Measurements from ENCODE around the gene FRY.

GRCh38 chr13:32203221-32203620, 171.6 kb downstream of the FRY start:
- TF ChIP-seq, protein P1, sequence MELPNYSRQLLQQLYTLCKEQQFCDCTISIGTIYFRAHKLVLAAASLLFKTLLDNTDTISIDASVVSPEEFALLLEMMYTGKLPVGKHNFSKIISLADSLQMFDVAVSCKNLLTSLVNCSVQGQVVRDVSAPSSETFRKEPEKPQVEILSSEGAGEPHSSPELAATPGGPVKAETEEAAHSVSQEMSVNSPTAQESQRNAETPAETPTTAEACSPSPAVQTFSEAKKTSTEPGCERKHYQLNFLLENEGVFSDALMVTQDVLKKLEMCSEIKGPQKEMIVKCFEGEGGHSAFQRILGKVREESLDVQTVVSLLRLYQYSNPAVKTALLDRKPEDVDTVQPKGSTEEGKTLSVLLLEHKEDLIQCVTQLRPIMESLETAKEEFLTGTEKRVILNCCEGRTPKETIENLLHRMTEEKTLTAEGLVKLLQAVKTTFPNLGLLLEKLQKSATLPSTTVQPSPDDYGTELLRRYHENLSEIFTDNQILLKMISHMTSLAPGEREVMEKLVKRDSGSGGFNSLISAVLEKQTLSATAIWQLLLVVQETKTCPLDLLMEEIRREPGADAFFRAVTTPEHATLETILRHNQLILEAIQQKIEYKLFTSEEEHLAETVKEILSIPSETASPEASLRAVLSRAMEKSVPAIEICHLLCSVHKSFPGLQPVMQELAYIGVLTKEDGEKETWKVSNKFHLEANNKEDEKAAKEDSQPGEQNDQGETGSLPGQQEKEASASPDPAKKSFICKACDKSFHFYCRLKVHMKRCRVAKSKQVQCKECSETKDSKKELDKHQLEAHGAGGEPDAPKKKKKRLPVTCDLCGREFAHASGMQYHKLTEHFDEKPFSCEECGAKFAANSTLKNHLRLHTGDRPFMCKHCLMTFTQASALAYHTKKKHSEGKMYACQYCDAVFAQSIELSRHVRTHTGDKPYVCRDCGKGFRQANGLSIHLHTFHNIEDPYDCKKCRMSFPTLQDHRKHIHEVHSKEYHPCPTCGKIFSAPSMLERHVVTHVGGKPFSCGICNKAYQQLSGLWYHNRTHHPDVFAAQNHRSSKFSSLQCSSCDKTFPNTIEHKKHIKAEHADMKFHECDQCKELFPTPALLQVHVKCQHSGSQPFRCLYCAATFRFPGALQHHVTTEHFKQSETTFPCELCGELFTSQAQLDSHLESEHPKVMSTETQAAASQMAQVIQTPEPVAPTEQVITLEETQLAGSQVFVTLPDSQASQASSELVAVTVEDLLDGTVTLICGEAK (IDR thresholded peaks at IDR 0.05), result no peak
- TF ChIP-seq, protein P1 (CRISPR knock-in tag; IDR thresholded peaks at IDR 0.05), result no peak
- TF ChIP-seq CTCF (IDR thresholded peaks at IDR 0.05 in 2 of 3, conservative IDR thresholded peaks at IDR 0.05 in 1 of 3; ENCODE audit: insufficient read depth in 2 of 3, low read depth in 1 of 3, low read length in 3 of 3), result no peak
- no peak for TF ChIP-seq MXI1 (IDR thresholded peaks at IDR 0.05; ENCODE audit: low read depth, low read length)
- TF ChIP-seq, protein P2, sequence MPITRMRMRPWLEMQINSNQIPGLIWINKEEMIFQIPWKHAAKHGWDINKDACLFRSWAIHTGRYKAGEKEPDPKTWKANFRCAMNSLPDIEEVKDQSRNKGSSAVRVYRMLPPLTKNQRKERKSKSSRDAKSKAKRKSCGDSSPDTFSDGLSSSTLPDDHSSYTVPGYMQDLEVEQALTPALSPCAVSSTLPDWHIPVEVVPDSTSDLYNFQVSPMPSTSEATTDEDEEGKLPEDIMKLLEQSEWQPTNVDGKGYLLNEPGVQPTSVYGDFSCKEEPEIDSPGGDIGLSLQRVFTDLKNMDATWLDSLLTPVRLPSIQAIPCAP (CRISPR knock-in tag; IDR thresholded peaks at IDR 0.05; ENCODE audit: borderline replicate concordance), result no peak

All from K562 (cell line).